Measurements from ENCODE around the gene EVI5. TPM values are rescaled to one million over a fixed set of nuclear protein-coding genes. Genes with fewer than 3 reads are reported as not detected.
A peak's percentile ranks its signal among the peaks of the same experiment; 100 is the strongest.

EVI5 gene
- total and polyA plus RNA-seq, 10 of the 15 experiments (the other 5 are each of a cell fraction or from before 2014, with no cell fraction given): 0.27 to 6.8 (median 1.7) TPM

- TF ChIP-seq, protein P1, sequence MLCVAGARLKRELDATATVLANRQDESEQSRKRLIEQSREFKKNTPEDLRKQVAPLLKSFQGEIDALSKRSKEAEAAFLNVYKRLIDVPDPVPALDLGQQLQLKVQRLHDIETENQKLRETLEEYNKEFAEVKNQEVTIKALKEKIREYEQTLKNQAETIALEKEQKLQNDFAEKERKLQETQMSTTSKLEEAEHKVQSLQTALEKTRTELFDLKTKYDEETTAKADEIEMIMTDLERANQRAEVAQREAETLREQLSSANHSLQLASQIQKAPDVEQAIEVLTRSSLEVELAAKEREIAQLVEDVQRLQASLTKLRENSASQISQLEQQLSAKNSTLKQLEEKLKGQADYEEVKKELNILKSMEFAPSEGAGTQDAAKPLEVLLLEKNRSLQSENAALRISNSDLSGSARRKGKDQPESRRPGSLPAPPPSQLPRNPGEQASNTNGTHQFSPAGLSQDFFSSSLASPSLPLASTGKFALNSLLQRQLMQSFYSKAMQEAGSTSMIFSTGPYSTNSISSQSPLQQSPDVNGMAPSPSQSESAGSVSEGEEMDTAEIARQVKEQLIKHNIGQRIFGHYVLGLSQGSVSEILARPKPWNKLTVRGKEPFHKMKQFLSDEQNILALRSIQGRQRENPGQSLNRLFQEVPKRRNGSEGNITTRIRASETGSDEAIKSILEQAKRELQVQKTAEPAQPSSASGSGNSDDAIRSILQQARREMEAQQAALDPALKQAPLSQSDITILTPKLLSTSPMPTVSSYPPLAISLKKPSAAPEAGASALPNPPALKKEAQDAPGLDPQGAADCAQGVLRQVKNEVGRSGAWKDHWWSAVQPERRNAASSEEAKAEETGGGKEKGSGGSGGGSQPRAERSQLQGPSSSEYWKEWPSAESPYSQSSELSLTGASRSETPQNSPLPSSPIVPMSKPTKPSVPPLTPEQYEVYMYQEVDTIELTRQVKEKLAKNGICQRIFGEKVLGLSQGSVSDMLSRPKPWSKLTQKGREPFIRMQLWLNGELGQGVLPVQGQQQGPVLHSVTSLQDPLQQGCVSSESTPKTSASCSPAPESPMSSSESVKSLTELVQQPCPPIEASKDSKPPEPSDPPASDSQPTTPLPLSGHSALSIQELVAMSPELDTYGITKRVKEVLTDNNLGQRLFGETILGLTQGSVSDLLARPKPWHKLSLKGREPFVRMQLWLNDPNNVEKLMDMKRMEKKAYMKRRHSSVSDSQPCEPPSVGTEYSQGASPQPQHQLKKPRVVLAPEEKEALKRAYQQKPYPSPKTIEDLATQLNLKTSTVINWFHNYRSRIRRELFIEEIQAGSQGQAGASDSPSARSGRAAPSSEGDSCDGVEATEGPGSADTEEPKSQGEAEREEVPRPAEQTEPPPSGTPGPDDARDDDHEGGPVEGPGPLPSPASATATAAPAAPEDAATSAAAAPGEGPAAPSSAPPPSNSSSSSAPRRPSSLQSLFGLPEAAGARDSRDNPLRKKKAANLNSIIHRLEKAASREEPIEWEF (IDR thresholded peaks at IDR 0.05; ENCODE audit: insufficient replicate concordance, low read depth, low read length): no peak
- no peak for TF ChIP-seq TAF1 (IDR thresholded peaks at IDR 0.05; ENCODE audit: borderline replicate concordance, low read depth, low read length)
- TF ChIP-seq IRF4 (IDR thresholded peaks at IDR 0.05; ENCODE audit: low read depth, low read length): no peak
- TF ChIP-seq MTA2 (IDR thresholded peaks at IDR 0.05; ENCODE audit: low read depth): no peak
- TF ChIP-seq RBBP5 (conservative IDR thresholded peaks at IDR 0.05): no peak
- no peak for TF ChIP-seq CEBPB (IDR thresholded peaks at IDR 0.05; ENCODE audit: borderline replicate concordance in 1 of 2, low read depth in 2 of 2, low read length in 2 of 2)
- TF ChIP-seq NR2F1 (conservative IDR thresholded peaks at IDR 0.05): 0 out of 2 replicates have a peak, but pooled peaks have one; percentile 3
- no peak for TF ChIP-seq SMAD5 (IDR thresholded peaks at IDR 0.05; ENCODE audit: low read depth)
- TF ChIP-seq, protein P2, sequence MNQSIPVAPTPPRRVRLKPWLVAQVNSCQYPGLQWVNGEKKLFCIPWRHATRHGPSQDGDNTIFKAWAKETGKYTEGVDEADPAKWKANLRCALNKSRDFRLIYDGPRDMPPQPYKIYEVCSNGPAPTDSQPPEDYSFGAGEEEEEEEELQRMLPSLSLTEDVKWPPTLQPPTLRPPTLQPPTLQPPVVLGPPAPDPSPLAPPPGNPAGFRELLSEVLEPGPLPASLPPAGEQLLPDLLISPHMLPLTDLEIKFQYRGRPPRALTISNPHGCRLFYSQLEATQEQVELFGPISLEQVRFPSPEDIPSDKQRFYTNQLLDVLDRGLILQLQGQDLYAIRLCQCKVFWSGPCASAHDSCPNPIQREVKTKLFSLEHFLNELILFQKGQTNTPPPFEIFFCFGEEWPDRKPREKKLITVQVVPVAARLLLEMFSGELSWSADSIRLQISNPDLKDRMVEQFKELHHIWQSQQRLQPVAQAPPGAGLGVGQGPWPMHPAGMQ (IDR thresholded peaks at IDR 0.05; ENCODE audit: borderline replicate concordance): no peak
- TF ChIP-seq SUZ12 (IDR thresholded peaks at IDR 0.05; ENCODE audit: unreplicated experiment): no peak
- TF ChIP-seq POLR2AphosphoS5 (IDR thresholded peaks at IDR 0.05; ENCODE audit: low read length): no peak
- 0 out of 2 replicates have a peak, but pooled peaks have one; percentile 32 for TF ChIP-seq MLLT1 (IDR thresholded peaks at IDR 0.05)
- TF ChIP-seq NFIC (IDR thresholded peaks at IDR 0.05; ENCODE audit: low read depth, low read length): no peak
- TF ChIP-seq, protein P3, sequence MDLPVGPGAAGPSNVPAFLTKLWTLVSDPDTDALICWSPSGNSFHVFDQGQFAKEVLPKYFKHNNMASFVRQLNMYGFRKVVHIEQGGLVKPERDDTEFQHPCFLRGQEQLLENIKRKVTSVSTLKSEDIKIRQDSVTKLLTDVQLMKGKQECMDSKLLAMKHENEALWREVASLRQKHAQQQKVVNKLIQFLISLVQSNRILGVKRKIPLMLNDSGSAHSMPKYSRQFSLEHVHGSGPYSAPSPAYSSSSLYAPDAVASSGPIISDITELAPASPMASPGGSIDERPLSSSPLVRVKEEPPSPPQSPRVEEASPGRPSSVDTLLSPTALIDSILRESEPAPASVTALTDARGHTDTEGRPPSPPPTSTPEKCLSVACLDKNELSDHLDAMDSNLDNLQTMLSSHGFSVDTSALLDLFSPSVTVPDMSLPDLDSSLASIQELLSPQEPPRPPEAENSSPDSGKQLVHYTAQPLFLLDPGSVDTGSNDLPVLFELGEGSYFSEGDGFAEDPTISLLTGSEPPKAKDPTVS (IDR thresholded peaks at IDR 0.05; ENCODE audit: low read depth, low read length): no peak
- no peak for TF ChIP-seq NFYA (IDR thresholded peaks at IDR 0.05; ENCODE audit: borderline replicate concordance, low read depth, low read length)
- TF ChIP-seq KAT2A (conservative IDR thresholded peaks at IDR 0.05; ENCODE audit: control insufficient read depth, low read depth, low read length): no peak
- no peak for TF ChIP-seq SMC3 (IDR thresholded peaks at IDR 0.05; ENCODE audit: borderline replicate concordance, low read length)
- 0 out of 2 replicates have a peak, but pooled peaks have one; percentile 73 for TF ChIP-seq RB1 (IDR thresholded peaks at IDR 0.05; ENCODE audit: borderline replicate concordance)
- TF ChIP-seq, protein P4, sequence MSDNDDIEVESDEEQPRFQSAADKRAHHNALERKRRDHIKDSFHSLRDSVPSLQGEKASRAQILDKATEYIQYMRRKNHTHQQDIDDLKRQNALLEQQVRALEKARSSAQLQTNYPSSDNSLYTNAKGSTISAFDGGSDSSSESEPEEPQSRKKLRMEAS (IDR thresholded peaks at IDR 0.05; ENCODE audit: low read depth, low read length): peak; percentile 91
- TF ChIP-seq BCL11A (IDR thresholded peaks at IDR 0.05; ENCODE audit: low read depth, low read length): no peak
- TF ChIP-seq CREB1 (IDR thresholded peaks at IDR 0.05; ENCODE audit: low read depth): peak; percentile 72
Measured at GRCh38 chr1:92784639-92785500, at the start of gene EVI5 (continued).
